ENCODE data around the gene MMP3. TPM values are rescaled to one million over a fixed set of nuclear protein-coding genes. Genes with fewer than 3 reads are reported as not detected.

MMP3 gene
- total RNA-seq, 1 experiment from 2014 or later, result not detected

- no peak overlapping the region for H4K8ac ChIP-seq (replicated peaks; ENCODE audit: insufficient read length, low read depth, low read length)
- no peaks in the 10 kb centered on the region for H3K27me3 ChIP-seq (ENCODE audit: insufficient read depth, low read length)
- H3K4me2 ChIP-seq (ENCODE audit: insufficient read depth, insufficient read length, low read length), result no peak overlapping the region
- no peak overlapping the region for H2BK5ac ChIP-seq (ENCODE audit: insufficient read length, low read length)
- no peak overlapping the region for H3T11ph ChIP-seq (ENCODE audit: low read length)
- DNase-seq, result no peak
- Mint-ChIP-seq H3K4me3 (no peak overlapping the region), H3K9me3 (no peaks in the 10 kb centered on the region), H3K4me1 (peaks cover 0 to 6% of the 10 kb centered on the region in 2 experiments; a peak in 2 of 4 replicates), H3K27ac (no peak overlapping the region), H3K27me3 (ENCODE audit: low read depth) (no peaks in the 10 kb centered on the region; the same call in 1 of the 2 replicates), H3K36me3 (ENCODE audit: insufficient read depth in 1 of 3, low read depth in 3 of 3) (no peaks in the 10 kb centered on the region)
- H2BK120ac ChIP-seq (ENCODE audit: low read depth, low read length, poor library complexity, severe bottlenecking), result no peak overlapping the region
- no peak overlapping the region for H3K27ac ChIP-seq (ENCODE audit: insufficient read length, low read depth, low read length)
- H2BK20ac ChIP-seq (ENCODE audit: low read depth, low read length, poor library complexity, severe bottlenecking), result no peak overlapping the region
- no peaks in the 10 kb centered on the region for H3K4me1 ChIP-seq (ENCODE audit: insufficient read depth, low read length)
- no peaks in the 10 kb centered on the region for H3K9me3 ChIP-seq (ENCODE audit: control insufficient read depth, low read depth, low read length)
- WGBS (ENCODE audit: extremely low coverage, insufficient read length, low lambda C conversion rate), result no CpG with 5 or more reads among the region's 2 CpGs
- no peak overlapping the region for H3K9ac ChIP-seq (ENCODE audit: extremely low read depth, insufficient read length, low read length)
- H3K23me2 ChIP-seq (ENCODE audit: insufficient read length, low read depth, low read length, poor library complexity, severe bottlenecking), result no peaks in the 10 kb centered on the region
- no peak overlapping the region for H2BK12ac ChIP-seq (ENCODE audit: insufficient read length, low read depth, low read length)
- no peaks in the 10 kb centered on the region for H3K79me1 ChIP-seq (ENCODE audit: insufficient read depth, low read depth, low read length, poor library complexity, severe bottlenecking)
- no peak overlapping the region for H3K23ac ChIP-seq (ENCODE audit: insufficient read length, low read depth, low read length)
- no peak overlapping the region for H4K91ac ChIP-seq (ENCODE audit: insufficient read length, low read depth, low read length)
- no peak overlapping the region for H2AFZ ChIP-seq (ENCODE audit: low read length)
- H4K20me1 ChIP-seq (ENCODE audit: control insufficient read depth, insufficient read depth, insufficient read length), result no peaks in the 10 kb centered on the region
- no peak overlapping the region for H3K56ac ChIP-seq (ENCODE audit: insufficient read length, low read depth, low read length)
- no peak overlapping the region for H2BK15ac ChIP-seq (ENCODE audit: low read depth, low read length)
- H3K18ac ChIP-seq (ENCODE audit: insufficient read length, low read depth, low read length), result no peak overlapping the region
- TF ChIP-seq, protein P1, sequence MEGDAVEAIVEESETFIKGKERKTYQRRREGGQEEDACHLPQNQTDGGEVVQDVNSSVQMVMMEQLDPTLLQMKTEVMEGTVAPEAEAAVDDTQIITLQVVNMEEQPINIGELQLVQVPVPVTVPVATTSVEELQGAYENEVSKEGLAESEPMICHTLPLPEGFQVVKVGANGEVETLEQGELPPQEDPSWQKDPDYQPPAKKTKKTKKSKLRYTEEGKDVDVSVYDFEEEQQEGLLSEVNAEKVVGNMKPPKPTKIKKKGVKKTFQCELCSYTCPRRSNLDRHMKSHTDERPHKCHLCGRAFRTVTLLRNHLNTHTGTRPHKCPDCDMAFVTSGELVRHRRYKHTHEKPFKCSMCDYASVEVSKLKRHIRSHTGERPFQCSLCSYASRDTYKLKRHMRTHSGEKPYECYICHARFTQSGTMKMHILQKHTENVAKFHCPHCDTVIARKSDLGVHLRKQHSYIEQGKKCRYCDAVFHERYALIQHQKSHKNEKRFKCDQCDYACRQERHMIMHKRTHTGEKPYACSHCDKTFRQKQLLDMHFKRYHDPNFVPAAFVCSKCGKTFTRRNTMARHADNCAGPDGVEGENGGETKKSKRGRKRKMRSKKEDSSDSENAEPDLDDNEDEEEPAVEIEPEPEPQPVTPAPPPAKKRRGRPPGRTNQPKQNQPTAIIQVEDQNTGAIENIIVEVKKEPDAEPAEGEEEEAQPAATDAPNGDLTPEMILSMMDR (conservative IDR thresholded peaks at IDR 0.05), result no peak
- no peak overlapping the region for H4K5ac ChIP-seq (ENCODE audit: insufficient read length, low read depth, low read length)
- no peak overlapping the region for H2AK5ac ChIP-seq (ENCODE audit: insufficient read length, low read length)
- no peak overlapping the region for H3K4ac ChIP-seq (ENCODE audit: low read depth, low read length)
- H3K79me2 ChIP-seq (ENCODE audit: insufficient read depth, low read length), result no peaks in the 10 kb centered on the region
- no peak overlapping the region for H3K14ac ChIP-seq (ENCODE audit: insufficient read depth, low read length)
These were observed 41.1 kb downstream of the MMP3 start for GRCh38 chr11:102802341-102802740.
